Osteocyte (in vitro differentiated cells): ENCODE results near the gene GPN1. TPM values are rescaled to one million over a fixed set of nuclear protein-coding genes. Genes with fewer than 3 reads are reported as not detected.

Experiments used
- DNase-seq: peaks from one replicate; pipeline ENCODE4 v3.0.0; 2021; ENCODE audit warnings: mixed read lengths; ENCODE audit not compliant: unreplicated experiment; ENCODE audit errors: extremely low spot score
- H3K27ac Mint-ChIP-seq: one replicate; pipeline ENCODE4 v1.8.0; 2021; ENCODE audit warnings: mild to moderate bottlenecking, mixed read lengths; ENCODE audit not compliant: unreplicated experiment
- H3K27me3 Mint-ChIP-seq: one replicate; pipeline ENCODE4 v1.8.0; 2021; ENCODE audit warnings: mixed read lengths; ENCODE audit not compliant: unreplicated experiment
- H3K36me3 Mint-ChIP-seq: one replicate; pipeline ENCODE4 v1.8.0; 2021; ENCODE audit warnings: mixed read lengths; ENCODE audit not compliant: unreplicated experiment
- H3K4me1 Mint-ChIP-seq: one replicate; pipeline ENCODE4 v1.8.0; 2021; ENCODE audit warnings: mixed read lengths; ENCODE audit not compliant: unreplicated experiment
- H3K4me3 Mint-ChIP-seq: one replicate; pipeline ENCODE4 v1.8.0; 2021; ENCODE audit warnings: mild to moderate bottlenecking, moderate library complexity, mixed read lengths; ENCODE audit not compliant: unreplicated experiment
- H3K9me3 Mint-ChIP-seq: one replicate; pipeline ENCODE4 v1.8.0; 2021; ENCODE audit warnings: mixed read lengths; ENCODE audit not compliant: unreplicated experiment
- total RNA-seq: library from RNA; stranded (reverse); gene quantifications from 2 replicates; pipeline ENCODE4 v1.2.1, GENCODE V29; 2021
- TF ChIP-seq, protein P1 (sequence below): fragments of 200-600 bp; sonication (generic); IDR thresholded peaks from 2 replicates; pipeline ENCODE4 v1.5.0; 2021; ENCODE audit warnings: antibody characterized with exemption, mild to moderate bottlenecking, moderate library complexity

The GPN1 gene
- total RNA-seq, 1 donor from 2014 or later, result 28.6 TPM

DNA sequence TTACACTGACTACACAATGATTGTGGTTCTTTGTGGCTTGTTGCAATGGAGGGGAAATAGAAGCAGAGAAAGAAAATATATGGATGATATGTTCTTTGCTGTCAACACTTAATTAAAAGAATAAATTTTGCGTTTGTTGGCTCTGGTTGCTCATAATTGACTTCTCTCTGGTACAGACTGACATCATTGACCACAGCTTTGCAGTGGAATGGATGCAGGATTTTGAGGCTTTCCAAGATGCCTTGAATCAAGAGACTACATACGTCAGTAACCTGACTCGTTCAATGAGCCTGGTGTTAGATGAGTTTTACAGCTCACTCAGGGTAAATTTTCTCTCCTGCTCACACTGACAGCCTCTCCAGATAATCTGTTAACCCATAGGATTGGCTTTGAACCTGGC, 9.9 kb downstream of the GPN1 start:
- no peak overlapping the region for H3K4me3 Mint-ChIP-seq
- peaks cover 45% of the 10 kb centered on the region for H3K36me3 Mint-ChIP-seq
- H3K4me1 Mint-ChIP-seq, result no peaks in the 10 kb centered on the region

DNA sequence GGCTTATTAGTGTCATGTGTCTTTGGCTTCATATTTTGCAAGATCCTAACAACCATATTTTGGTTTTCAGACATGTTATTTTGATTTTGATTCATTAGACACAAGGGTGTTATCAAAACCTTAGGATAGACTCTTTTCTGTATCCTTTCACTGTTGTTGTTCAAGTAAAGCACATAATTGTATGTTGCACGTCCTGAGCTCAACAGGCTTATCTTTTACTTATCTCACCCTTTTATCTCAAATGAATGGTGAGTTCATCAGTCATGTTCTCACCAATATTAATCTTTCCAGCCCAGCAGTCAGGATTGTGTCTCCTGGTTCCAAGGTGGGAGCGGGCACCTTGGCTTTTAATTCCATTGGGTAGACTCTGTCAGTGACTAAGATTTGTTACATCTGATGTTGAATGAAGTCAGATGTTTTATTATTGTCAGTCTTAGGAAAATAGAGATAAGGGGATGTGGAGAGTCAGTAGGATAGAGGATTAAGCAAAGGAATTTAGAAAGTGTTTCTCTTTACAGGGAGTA, 11.9 kb downstream of the GPN1 start:
- DNase-seq, result no peak
- H3K36me3 Mint-ChIP-seq, result peaks cover 37% of the 10 kb centered on the region

More for the DNA sequence above, 9.9 kb downstream of the GPN1 start:
- Mint-ChIP-seq H3K27ac (no peak overlapping the region), H3K9me3 (no peaks in the 10 kb centered on the region), H3K27me3 (no peaks in the 10 kb centered on the region)
- TF ChIP-seq, protein P1, sequence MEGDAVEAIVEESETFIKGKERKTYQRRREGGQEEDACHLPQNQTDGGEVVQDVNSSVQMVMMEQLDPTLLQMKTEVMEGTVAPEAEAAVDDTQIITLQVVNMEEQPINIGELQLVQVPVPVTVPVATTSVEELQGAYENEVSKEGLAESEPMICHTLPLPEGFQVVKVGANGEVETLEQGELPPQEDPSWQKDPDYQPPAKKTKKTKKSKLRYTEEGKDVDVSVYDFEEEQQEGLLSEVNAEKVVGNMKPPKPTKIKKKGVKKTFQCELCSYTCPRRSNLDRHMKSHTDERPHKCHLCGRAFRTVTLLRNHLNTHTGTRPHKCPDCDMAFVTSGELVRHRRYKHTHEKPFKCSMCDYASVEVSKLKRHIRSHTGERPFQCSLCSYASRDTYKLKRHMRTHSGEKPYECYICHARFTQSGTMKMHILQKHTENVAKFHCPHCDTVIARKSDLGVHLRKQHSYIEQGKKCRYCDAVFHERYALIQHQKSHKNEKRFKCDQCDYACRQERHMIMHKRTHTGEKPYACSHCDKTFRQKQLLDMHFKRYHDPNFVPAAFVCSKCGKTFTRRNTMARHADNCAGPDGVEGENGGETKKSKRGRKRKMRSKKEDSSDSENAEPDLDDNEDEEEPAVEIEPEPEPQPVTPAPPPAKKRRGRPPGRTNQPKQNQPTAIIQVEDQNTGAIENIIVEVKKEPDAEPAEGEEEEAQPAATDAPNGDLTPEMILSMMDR, result no peak
- DNase-seq, result no peak

DNA sequence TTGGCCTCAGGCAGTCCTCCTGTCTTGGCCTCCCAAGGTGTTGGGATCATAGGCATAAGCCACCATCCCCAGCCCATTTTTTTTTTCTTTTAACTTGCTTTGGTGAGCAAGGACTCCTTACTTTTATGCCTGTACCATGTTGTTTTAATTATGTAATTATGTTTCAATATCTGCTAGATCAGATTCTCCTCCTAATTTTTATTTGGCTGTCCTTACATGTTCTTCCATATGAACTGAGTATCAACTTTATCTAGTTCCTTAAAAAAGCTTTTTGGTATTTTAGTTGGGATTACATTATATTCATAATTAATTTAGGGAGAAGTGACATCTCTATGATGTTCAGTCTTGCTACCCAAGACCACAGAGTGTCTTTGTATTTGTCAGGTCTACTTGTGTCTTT, 16.3 kb downstream of the GPN1 start:
- Mint-ChIP-seq H3K4me1 (no peaks in the 10 kb centered on the region), H3K27ac (no peak overlapping the region), H3K27me3 (no peaks in the 10 kb centered on the region), H3K9me3 (no peaks in the 10 kb centered on the region), H3K4me3 (no peak overlapping the region), H3K36me3 (peaks cover 28% of the 10 kb centered on the region)
- no peak for DNase-seq
- TF ChIP-seq, protein P1, result no peak

More for the DNA sequence above, 11.9 kb downstream of the GPN1 start:
- Mint-ChIP-seq H3K4me1 (no peaks in the 10 kb centered on the region), H3K9me3 (no peaks in the 10 kb centered on the region), H3K27ac (no peak overlapping the region), H3K27me3 (no peaks in the 10 kb centered on the region), H3K4me3 (no peak overlapping the region)
- TF ChIP-seq, protein P1, result no peak

DNA sequence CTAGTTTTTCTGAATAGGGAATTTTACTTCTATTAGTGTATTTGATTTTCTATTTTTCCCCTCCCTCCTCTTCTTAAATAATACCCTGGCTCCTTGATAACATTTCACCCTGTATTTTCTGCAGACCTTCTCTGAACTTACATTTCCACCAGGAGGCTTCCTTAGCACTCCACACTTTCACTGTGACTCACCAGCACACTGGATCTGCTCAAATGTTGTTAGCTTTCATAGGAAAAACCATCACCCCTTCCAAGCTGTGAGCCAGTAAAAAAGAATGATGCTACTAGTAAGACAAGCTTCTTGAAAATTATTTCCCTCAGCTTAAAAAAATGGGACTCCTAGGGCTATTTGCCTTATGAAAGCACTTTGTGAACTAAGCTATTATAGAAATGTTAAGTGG, 18.4 kb downstream of the GPN1 start:
- no peaks in the 10 kb centered on the region for H3K4me1 Mint-ChIP-seq
- H3K4me3 Mint-ChIP-seq, result no peak overlapping the region
- peaks cover 27% of the 10 kb centered on the region for H3K36me3 Mint-ChIP-seq
- H3K27me3 Mint-ChIP-seq, result no peaks in the 10 kb centered on the region
- H3K27ac Mint-ChIP-seq, result no peak overlapping the region
- DNase-seq, result no peak
- TF ChIP-seq, protein P1, result no peak
- no peaks in the 10 kb centered on the region for H3K9me3 Mint-ChIP-seq

DNA sequence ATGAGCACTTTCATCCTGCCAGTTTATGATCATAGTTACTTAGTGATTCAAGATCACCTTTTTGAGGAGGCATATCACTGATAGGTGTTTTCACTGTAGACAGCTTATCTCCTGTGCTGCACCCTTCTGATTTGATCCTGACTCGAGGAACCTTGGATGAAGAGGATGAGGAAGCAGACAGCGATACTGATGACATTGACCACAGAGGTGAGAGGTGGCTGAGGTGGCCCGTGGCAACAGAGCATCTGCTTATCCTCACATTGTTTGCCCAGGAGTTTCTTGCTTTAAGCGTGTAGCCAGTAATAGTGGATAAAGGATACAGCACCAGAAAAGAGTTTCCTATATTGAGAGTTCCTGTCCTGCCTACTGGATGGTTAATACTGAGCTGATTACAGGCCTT, 18.9 kb downstream of the GPN1 start:
- TF ChIP-seq, protein P1, result no peak
- Mint-ChIP-seq H3K4me3 (no peak overlapping the region), H3K27me3 (no peaks in the 10 kb centered on the region), H3K36me3 (peaks cover 29% of the 10 kb centered on the region), H3K27ac (no peak overlapping the region), H3K4me1 (no peaks in the 10 kb centered on the region), H3K9me3 (no peaks in the 10 kb centered on the region)
- DNase-seq, result no peak
